Loucy (cell line): ENCODE data around the gene RIPOR2.

Experiments used
- H2AFZ ChIP-seq: fragments of 200-600 bp; sonication (generic); 2 replicates; pipeline ENCODE4 v1.6.0; 2016; ENCODE audit warnings: antibody characterized with exemption, mild to moderate bottlenecking, low read length, moderate library complexity
- H3F3A ChIP-seq: fragments of 200-600 bp; 2 replicates; pipeline ENCODE4 v1.6.0; 2016; ENCODE audit warnings: antibody characterized with exemption, low read depth, mild to moderate bottlenecking
- H3K27me3 ChIP-seq: fragments of 200-600 bp; sonication (generic); 2 replicates; pipeline ENCODE4 v1.6.1; 2014; ENCODE audit warnings: low read length, mild to moderate bottlenecking; ENCODE audit not compliant: insufficient read depth, poor library complexity, severe bottlenecking
- H3K36me3 ChIP-seq: fragments of 200-600 bp; sonication (generic); 2 replicates; pipeline ENCODE4 v1.6.1; 2016; ENCODE audit warnings: low read length; ENCODE audit not compliant: insufficient read depth
- H3K4me1 ChIP-seq: fragments of 200-600 bp; sonication (generic); 2 replicates; pipeline ENCODE4 v1.5.1; 2014; ENCODE audit warnings: low read length, mild to moderate bottlenecking; ENCODE audit not compliant: insufficient read depth, poor library complexity, severe bottlenecking
- H3K4me2 ChIP-seq: fragments of 200-600 bp; sonication (generic); 2 replicates; pipeline ENCODE4 v1.6.0; 2014; ENCODE audit warnings: antibody characterized with exemption, low read length, low read depth, mild to moderate bottlenecking; ENCODE audit not compliant: poor library complexity, severe bottlenecking
- H3K4me3 ChIP-seq: fragments of 200-600 bp; sonication (generic); 2 replicates; pipeline ENCODE4 v1.5.1; 2014; ENCODE audit warnings: low read length, mild to moderate bottlenecking, mixed read lengths; ENCODE audit not compliant: poor library complexity, severe bottlenecking
- H3K79me2 ChIP-seq: fragments of 200-600 bp; sonication (generic); 2 replicates; pipeline ENCODE4 v1.6.1; 2014; ENCODE audit warnings: low read length; ENCODE audit not compliant: insufficient read depth
- H3K9ac ChIP-seq: fragments of 200-600 bp; sonication (generic); 2 replicates; pipeline ENCODE4 v1.6.0; 2014; ENCODE audit warnings: mild to moderate bottlenecking, low read depth, low read length, moderate library complexity; ENCODE audit not compliant: poor library complexity, severe bottlenecking
- H3K9me2 ChIP-seq: fragments of 200-600 bp; sonication (generic); replicated peaks from 2 replicates; pipeline ENCODE4 v1.6.1; 2016; ENCODE audit warnings: low read depth, low read length, mixed read lengths
- H3K9me3 ChIP-seq: fragments of 200-600 bp; sonication (generic); 2 replicates; pipeline ENCODE4 v1.6.1; 2014; ENCODE audit warnings: mild to moderate bottlenecking, antibody characterized with exemption, low read length, low read depth; ENCODE audit not compliant: insufficient read depth
- H4K20me1 ChIP-seq: fragments of 200-600 bp; sonication (generic); 2 replicates; pipeline ENCODE4 v1.6.0; 2014; ENCODE audit warnings: antibody characterized with exemption, low read length, mild to moderate bottlenecking; ENCODE audit not compliant: insufficient read depth, poor library complexity, severe bottlenecking
- CTCF ChIP-seq: fragments of 200-600 bp; sonication (generic); conservative IDR thresholded peaks from 2 replicates; pipeline ENCODE4 v1.5.1; 2014; ENCODE audit warnings: mild to moderate bottlenecking, antibody characterized with exemption, low read length
- EZH2phosphoT487 ChIP-seq: fragments of 200-600 bp; IDR thresholded peaks from 2 replicates; pipeline ENCODE4 v1.6.1; 2018; ENCODE audit warnings: antibody characterized with exemption, mild to moderate bottlenecking, moderate library complexity, borderline replicate concordance

Gene RIPOR2

GRCh38 chr6:24827162-24827561, 108.6 kb downstream of the RIPOR2 start:
- Histone ChIP-seq H3F3A (no peaks in the 10 kb centered on the region), H2AFZ (no peak overlapping the region), H3K4me2 (no peak overlapping the region), H3K9me3 (no peaks in the 10 kb centered on the region), H3K9ac (no peak overlapping the region), H4K20me1 (no peaks in the 10 kb centered on the region), H3K27me3 (no peaks in the 10 kb centered on the region), H3K79me2 (no peaks in the 10 kb centered on the region), H3K4me3 (no peak overlapping the region), H3K36me3 (peaks cover 45% of the 10 kb centered on the region), H3K9me2 (no peaks in the 10 kb centered on the region), H3K4me1 (no peaks in the 10 kb centered on the region)
- TF ChIP-seq EZH2phosphoT487 (no peak), CTCF (no peak)

GRCh38 chr6:24825130-24825630, 110.6 kb downstream of the RIPOR2 start:
- H4K20me1 ChIP-seq, result no peaks in the 10 kb centered on the region
- no peaks in the 10 kb centered on the region for H3F3A ChIP-seq
- no peaks in the 10 kb centered on the region for H3K4me1 ChIP-seq
- H3K4me2 ChIP-seq, result no peak overlapping the region
- no peaks in the 10 kb centered on the region for H3K9me3 ChIP-seq
- no peak overlapping the region for H3K4me3 ChIP-seq
- TF ChIP-seq CTCF, result no peak
- H3K27me3 ChIP-seq, result no peaks in the 10 kb centered on the region
- no peaks in the 10 kb centered on the region for H3K79me2 ChIP-seq
- H3K9me2 ChIP-seq, result no peaks in the 10 kb centered on the region
- H3K9ac ChIP-seq, result no peak overlapping the region
- H2AFZ ChIP-seq, result no peak overlapping the region
- peaks cover 48% of the 10 kb centered on the region for H3K36me3 ChIP-seq

- Histone ChIP-seq H3F3A (no peaks in the 10 kb centered on the region), H3K4me3 (no peak overlapping the region)
Observed at GRCh38 chr6:24824142-24824938, 111.4 kb downstream of the RIPOR2 start.

More at GRCh38 chr6:24824142-24824938, 111.4 kb downstream of the RIPOR2 start:
- no peaks in the 10 kb centered on the region for H3K79me2 ChIP-seq
- no peaks in the 10 kb centered on the region for H3K9me2 ChIP-seq
- no peak overlapping the region for H3K4me2 ChIP-seq
- H4K20me1 ChIP-seq, result no peaks in the 10 kb centered on the region
- H3K9me3 ChIP-seq, result no peaks in the 10 kb centered on the region
- no peaks in the 10 kb centered on the region for H3K4me1 ChIP-seq
- peaks cover 48% of the 10 kb centered on the region for H3K36me3 ChIP-seq
- no peaks in the 10 kb centered on the region for H3K27me3 ChIP-seq
- no peak overlapping the region for H2AFZ ChIP-seq
- no peak overlapping the region for H3K9ac ChIP-seq
- no peak for TF ChIP-seq EZH2phosphoT487
